Hematopoietic multipotent progenitor cell treated with erythropoietin and hydrocortisone succinate and interleukin-3 and kit ligand, for 15 days (in vitro differentiated cells): Measurements from ENCODE around the gene FAM169A.
A peak's percentile ranks its signal among the peaks of the same experiment; 100 is the strongest.
"Not testable (repeated sequence)": the region's sequence is repeated elsewhere in the genome, so short reads cannot be mapped to it uniquely, and the experiment has no call there.

ENCODE experiments used
- DNase-seq: peaks from one replicate; pipeline ENCODE4 v3.0.0-alpha.2; 2015; ENCODE audit warnings: low spot score

FAM169A gene

DNA sequence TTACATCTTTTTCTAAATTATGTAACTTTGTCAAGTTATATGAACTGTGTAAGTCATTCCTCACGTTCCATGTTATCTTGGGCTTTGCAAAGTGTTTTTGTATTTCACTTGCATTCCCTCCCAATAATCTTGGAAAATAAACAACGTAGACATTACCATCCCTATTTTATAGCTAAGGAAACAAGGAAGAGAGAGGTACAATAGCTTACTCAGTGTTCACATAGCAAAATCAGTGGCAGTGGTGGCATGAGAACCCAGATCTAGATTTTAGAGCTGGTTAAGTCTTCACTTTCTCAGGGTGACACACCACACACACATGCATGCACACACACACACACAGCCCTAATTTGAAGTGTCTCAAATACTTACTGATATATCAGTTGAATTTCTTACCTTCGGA, 65.0 kb downstream of the FAM169A start:
- DNase-seq, result no peak

DNA sequence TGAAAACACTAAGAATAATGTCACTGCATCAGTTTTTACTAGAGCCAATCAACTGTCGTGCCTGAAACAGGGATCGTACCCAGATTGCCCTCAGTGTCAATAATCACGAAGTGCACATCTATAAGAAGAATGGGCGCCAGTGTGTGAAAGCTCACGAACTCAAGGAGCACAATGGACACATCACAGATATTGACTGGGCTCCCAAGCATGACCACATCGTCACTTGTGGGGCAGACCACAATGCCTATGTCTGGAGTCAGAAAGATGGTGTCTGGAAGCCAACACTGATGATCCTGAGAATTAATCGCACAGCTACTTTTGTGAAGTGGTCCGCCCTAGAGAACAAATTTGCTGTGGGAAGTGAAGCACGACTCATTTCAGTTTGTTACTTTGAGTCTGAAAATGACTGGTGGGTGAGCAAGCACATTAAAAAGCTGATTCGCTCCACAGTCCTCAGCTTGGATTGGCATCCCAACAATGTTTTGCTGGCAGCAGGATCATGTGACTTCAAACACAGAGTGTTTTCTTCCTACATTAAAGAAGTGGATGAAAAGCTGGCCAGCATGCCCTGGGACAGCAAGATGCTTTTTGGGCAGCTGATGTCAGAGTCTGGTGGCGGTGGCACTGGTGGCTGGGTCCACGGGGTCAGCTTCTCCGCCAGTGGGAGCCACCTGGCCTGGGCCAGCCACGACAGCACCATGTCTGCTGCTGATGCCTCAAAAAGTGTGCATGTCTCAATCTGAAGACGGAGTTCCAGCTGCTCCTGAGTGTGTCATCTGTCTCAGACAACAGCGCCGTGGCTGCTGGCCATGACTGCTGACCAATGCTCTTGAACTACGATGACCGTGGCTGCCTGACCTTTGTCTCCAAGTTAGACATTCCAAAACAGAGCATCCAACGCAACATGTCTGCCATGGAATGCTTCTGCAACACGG, 66.9 kb downstream of the FAM169A start:
- DNase-seq, result no peak

DNA sequence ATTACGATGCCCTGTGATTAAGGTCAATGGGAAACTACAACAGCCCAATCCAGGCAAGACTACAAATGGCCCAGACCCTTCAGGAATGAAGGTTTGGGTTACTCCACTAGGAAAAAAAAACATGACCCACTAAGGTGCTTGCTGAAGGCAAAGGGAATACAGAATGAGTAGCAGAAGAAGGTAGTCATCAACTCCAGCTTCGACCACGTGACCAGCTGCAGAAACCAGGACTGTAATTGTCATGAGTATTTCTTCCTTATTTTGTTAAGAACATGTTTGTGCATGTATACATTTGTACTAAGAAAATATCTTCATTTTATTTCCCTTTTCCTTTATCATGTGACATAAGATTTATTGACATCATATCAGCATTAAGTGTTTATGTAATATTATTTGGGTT, 74.5 kb downstream of the FAM169A start:
- not testable (repeated sequence) for DNase-seq

DNA sequence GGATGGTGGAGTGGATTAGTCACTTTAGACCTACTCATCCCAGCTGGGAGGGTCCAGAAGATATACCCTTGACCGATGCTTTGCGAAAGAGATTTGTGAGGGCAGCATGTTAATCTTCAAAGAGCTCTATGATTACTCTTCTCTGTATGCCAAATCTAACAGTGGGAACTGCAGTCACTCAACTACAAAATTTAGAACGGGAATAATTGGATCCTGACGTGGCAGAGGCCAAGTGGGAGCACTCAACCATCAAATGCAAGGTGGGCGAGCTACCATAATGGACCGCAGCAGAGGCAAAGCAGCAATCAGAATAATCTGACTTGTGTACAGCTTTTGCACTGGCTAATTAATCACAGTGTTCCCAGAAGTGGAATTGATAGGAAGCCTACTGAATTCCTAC, 78.8 kb downstream of the FAM169A start:
- no peak for DNase-seq

DNA sequence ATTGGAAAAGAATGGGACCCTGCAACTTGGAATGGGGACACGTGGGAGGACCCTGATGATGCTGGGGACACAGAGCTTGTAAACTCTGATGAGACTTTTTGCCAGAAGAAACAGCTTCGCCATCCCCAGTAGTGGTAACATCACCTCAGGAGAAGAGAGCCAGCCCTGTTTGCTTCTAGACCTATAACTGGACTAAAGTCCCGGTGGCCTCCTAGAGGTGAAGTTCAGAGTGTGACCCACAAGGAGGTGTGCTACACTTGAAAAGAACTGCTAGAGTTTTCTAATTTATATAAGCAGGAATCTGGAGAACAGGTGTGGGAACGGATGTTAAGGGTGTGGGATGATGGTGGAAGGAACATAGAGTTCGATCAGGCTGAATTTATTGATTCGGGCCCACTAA, 79.3 kb downstream of the FAM169A start:
- no peak for DNase-seq

DNA sequence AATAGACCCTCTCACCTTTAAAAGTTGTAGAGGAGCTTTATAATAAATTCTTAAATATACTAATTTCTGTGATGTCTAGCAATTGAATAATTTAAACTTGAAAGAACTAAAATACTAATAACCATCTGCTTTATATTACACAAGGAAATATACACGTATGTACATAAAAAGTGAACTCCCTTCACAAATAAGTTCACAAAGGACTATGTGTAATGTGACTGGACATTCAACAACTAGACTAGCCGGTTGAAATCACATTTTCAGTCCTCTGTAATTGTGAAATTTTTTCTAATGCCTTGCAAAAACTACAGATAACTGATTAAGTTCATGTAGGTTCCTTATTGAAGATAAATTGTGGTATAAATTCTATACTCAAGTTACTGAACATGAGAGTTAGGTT, 87.6 kb downstream of the FAM169A start:
- DNase-seq, result no peak

DNA sequence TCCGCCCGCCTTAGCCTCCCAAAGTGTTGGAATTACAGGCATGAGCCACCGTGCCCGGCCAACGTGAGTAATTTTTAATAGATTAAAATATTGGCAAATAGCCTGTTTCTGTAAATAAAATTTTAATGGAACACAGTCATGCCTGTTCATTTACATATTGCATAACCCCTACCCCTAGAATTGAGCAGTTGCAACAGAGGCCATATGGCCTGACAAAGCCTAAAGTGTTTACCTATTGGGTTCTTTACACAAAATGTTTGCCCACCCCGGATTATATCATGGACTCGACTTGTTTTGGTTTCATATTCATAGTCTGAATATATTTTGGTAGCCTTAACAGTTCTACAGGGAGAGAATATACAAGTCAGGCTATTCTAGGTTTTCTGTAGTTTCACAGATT, 93.8 kb downstream of the FAM169A start:
- DNase-seq, result no peak

DNA sequence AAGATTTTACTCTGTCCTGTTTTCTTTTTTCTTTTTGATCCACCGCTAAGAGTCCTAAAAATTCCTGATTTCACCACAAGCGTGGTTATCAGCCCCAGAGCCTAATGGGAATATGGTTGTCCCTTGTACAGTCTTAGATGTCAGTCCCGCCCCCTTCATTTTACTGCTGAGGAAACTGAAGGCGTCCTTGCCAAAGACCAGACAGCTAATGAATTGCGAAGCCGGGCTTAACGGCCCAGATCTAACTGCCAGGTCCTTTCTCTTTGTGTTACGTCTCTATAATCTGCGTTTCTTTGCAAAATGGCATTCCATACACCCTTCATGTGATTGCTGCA, 98.6 kb downstream of the FAM169A start:
- peak; percentile 30 for DNase-seq

DNA sequence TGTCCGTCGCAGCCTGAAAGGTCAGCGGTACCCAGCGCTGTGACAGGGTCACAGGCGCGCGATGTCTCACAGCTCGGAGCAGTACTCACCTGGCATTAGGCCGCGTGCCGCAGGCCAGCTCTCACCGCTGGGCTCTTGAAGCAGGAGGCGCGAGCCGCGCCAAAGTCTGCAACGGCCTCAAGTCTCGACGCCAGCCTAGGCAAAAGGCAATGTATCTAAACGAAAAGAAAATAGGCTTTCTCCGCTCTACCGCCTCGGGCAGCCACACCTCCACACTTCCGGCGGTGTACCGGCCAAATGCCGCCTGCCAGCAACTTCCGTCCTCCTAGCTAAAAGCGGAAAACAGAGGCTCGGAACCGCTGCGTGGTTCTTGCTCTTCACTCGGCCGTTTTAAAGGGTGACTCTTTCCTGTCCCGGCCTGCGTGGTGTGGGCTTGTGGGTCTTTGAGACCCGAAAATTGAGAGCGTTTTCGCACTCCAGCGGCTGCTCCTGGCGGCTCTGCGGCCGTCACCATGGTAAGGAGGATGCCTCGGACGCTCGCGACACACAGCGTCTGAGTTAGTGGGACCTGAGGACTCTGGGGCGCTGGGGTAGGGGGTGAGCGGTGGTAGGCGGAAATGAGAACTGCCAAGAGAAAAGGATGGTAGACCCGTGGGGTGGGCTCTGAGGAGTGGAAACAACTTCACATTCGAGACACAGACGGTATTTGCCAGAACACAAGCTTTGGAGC, 99.2 kb downstream of the FAM169A start, which contains the start of the genes GFM2 and NSA2:
Gene GFM2 (minus strand): TSS at position 269 of the 730 bp plus-strand sequence. CDS start 3,375 bp downstream, outside the sequence.
Gene NSA2 (plus strand): TSS at position 401 of the 730 bp plus-strand sequence. CDS start 112 bp downstream, at position 513.
- DNase-seq, result peak; percentile 92

DNA sequence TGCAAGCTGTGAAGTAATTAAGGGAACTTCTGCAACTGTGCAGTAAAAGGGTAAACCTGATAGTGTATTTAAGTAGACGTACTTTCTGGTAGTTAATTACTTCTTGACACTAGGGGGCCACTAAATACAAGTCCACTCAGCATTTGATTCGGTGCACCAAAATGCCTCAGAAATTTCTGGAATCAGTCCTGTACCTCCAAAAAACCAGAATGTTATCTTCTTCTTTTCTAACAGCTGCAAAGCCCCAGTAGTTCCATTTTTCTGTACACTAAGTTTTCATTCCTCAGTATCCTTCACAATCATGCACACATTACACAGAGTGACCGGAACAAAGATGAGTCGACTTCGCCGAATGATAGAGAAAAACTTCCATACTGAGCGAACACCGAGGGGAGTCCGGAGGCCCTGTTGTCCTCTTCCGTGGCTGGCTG, 99.8 kb downstream of the FAM169A start:
- peak; percentile 72 for DNase-seq

DNA sequence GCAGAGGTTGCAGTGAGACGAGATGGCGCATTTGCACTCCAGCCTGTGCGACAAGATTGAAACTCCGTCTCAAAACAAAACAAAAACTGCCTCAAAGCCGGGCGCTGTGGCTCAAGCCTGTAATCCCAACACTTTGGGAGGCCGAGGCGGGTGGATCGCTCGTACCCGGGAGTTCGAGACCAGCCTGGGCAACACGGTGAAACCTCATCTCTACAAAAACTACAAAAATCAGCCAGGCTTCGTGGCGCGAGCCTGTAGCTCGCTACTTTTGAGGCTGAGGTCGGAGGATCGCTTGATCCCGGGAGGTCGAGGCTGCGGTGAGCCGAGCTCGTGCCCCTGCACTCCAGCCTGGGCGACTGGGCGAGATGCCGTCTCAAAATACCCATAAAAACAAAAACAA, 100.3 kb downstream of the FAM169A start:
- DNase-seq, result no peak

DNA sequence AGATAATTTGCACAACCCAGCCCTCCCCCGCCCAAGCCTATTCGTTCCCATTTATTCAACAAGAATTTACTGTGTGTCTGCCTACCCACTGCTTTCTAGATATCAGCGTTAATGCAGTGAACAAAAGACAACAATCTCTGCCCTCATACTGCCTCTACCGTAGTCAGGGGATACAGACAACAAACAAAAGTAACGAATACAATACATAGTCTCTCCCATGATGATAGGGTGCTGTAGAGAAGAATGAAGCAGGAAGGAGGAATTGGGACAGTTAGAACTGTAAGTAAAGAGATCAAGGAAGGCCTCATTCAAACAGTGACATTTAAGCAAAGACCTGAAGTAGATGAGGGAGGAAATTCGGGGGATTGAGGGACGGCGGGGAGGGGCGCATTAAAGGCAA, 101.0 kb downstream of the FAM169A start:
- no peak for DNase-seq

DNA sequence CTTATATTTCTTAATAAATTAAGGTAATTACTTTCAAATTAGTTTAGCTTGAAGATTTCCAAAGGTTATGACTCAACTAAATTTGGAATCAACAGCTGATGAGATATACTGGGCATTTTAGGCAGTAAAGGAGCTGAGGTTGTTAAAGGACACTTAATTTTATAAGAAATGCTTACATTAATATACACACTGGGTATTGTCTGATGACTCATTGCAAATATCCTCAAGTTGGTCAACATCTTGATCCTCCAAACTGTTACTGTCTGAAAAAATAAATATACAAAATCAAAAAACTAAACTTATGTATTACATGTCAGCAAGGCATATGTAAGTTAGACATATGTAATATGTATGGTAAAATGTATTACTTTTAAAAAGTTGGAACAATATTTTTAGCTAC, 102.7 kb downstream of the FAM169A start:
- no peak for DNase-seq

DNA sequence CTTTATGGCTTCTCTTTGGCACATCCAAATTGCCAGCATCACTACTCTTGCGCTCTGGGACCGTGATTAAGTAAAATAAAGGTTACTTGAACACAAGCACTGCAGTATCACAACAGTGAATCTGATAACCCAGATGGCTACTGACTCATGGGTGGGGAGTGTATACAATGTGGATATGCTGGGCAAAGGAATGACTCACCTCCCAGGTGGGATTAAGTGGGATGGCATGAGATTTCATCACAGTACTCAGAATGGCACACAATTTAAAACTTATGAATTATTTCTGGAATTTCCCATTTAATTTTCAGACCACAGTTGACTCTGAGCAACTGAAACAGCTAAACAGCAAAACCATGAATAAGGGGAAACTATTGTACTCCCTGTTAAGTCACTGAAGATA, 103.6 kb downstream of the FAM169A start:
- DNase-seq, result no peak

DNA sequence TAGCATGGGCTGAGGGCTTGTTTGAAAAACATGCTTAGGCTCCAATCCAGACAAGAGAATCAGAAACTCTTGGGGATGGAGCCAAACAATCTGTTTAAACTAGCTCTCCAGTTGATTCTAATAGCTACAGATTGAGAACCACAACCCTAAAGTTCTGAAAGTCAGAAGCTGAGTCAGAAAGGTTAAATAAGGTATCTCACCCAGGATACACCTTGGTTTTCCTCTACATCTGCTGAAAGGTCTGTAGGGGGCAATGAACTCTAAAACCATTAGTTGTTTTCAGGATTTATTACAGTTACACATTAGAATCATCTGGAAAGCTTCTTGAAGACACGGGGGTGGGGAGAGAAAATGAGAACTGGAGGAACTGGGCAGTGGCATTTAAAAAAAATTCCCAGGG, 104.9 kb downstream of the FAM169A start:
- no peak for DNase-seq

DNA sequence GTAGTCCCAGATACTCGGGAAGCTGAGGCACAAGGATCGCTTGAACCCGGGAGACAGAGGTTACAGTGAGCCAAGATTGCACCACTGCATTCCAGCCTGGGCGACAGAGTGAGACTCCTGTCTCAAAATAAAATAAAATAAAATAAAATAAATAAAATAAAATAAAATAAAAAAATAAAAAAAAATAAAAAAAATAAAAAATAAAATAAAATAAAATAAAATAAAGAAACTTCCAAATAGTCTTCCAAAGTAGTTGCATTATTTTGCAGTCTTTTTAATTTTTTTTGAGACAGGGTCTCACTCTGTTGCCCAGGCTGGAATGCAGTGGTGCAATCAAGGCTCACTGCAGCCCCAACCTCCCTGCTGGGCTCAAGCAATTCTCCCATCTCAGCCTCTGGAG, 117.4 kb downstream of the FAM169A start:
- not testable (repeated sequence) for DNase-seq

DNA sequence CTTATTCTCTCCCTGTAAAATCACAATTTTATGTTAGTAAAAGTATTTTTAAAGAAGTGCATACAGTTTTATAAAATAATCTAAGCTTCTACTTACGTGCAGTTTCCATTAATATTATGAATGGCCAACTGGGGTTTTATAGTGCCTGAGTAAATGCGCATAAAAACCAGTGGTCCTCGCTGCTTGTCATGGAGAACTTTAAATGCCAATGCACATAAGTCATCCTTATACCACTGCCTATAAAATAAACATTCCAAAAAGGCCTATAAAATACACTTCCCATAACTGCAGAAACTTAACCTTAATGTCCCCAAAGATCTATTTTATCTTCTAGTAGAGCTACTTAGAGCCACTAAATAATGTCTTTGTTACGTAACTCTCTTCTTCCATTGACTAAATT, 127.8 kb downstream of the FAM169A start:
- DNase-seq, result no peak

DNA sequence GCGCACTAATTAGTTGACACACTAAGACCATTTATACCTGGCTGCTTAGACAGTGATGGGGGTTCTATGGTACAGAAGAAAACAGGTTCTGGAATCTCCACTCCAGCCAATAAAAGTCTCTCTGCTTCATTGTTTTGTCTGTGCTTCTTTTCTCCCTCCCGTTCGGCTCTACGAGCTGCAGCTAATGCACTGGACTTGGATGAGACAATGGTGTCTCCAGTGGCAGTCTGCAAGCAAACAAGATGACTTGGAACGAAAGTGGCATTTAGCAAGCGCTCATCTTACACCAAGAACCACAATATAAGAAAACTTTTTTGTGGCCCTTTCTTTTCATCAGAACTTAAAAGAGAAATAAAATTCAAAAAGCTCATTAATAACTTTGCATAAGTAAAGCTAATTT, 129.4 kb downstream of the FAM169A start:
- no peak for DNase-seq
